Stomach (tissue), 4 donors: Measurements from ENCODE around the gene PPOX.

Experiments
- CTCF ChIP-seq, 7 experiments: fragments of 450-650 bp in 4 of 7; fragments of 200-600 bp in 3 of 7; sonication (generic) in 3 of 7; IDR thresholded peaks; one replicate each; pipeline ENCODE4 v1.5.1; 2016 to 2019; ENCODE audit warnings: antibody characterized with exemption in 7 of 7, control low read depth in 2 of 7, mild to moderate bottlenecking in 1 of 7
- POLR2A ChIP-seq, 4 donors: fragments of 450-650 bp; IDR thresholded peaks; one replicate each; pipeline ENCODE4 v1.6.1; 2016; ENCODE audit warnings: antibody characterized with exemption in 4 of 4, control low read depth in 2 of 4, mild to moderate bottlenecking in 1 of 4, moderate library complexity in 1 of 4
- POLR2AphosphoS5 ChIP-seq, 3 donors: sonication (generic); formaldehyde crosslinking; IDR thresholded peaks; one replicate each; pipeline ENCODE4 v1.6.1; 2016; ENCODE audit warnings: antibody characterized with exemption in 3 of 3

- TF ChIP-seq POLR2A (IDR thresholded peaks at IDR 0.05) (no peak), CTCF (IDR thresholded peaks at IDR 0.05) (no peak), POLR2AphosphoS5 (IDR thresholded peaks at IDR 0.05) (no peak)
Observed at GRCh38 chr1:161197560-161198193, 31.5 kb downstream of the PPOX start.
